Adipose tissue (tissue), 3 donors: Measurements from ENCODE around the gene ABCC2. TPM values are rescaled to one million over a fixed set of nuclear protein-coding genes. Genes with fewer than 3 reads are reported as not detected.

Experiments
- H3K27ac ChIP-seq: one replicate; pipeline ENCODE4 v1.5.1; 2013; ENCODE audit warnings: low read depth, low read length
- WGBS, 3 donors: extraction: QIAGEN DNeasy Blood & Tissue Kit; methylation state at CpG; one replicate each; pipeline ENCODE4 v1.1.7; 2013; 5-methylcytosine and 5-hydroxymethylcytosine counted together
- polyA plus RNA-seq, 3 donors: library from polyadenylated mRNA; stranded (reverse); fragments of 200-250 nt; gene quantifications; one replicate each; pipeline ENCODE4 v1.2.3, GENCODE V29; 2013
- donor health status: healthy with polysubstance abuse.
- donor health status: Bipolar disorder and iron deficiency.
- donor health status: healthy.

Gene ABCC2
- polyA plus RNA-seq, 3 donors: 1.0 to 2.6 (median 2.1) TPM

DNA sequence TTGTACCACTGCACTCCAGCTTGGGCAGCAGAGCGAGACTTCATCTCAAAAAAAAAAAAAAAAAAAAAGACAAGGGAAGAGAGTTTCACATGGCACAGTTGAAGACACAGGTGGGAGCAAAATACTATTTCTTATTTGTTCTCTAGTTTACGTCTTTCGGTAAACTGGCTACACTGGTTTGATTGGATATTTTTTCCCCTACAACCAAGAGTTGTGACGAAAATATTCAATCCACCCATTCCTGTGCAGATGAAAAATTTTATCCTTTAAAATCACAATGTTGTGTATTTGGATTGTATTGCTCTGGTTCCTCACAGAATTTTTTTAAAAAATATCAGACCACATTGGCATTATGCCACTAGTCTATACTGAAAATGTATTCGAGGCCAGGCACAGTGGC lies 14.5 kb upstream of the ABCC2 start:
- H3K27ac ChIP-seq: no peak overlapping the region
- 52 to 72% (median 71%) methylated on average over 4 to 5 of the region's 5 CpGs for WGBS, 3 donors

- H3K27ac ChIP-seq: no peak overlapping the region
- WGBS, 3 donors: 59 to 65% (median 64%) methylated on average over 2 of the region's 2 CpGs
Measured at GRCh38 chr10:99768556-99768955, 13.9 kb upstream of the ABCC2 start.

GRCh38 chr10:99769706-99770105 lies 12.7 kb upstream of the ABCC2 start:
- no peak overlapping the region for H3K27ac ChIP-seq
- WGBS, 3 donors: 80 to 82% (median 82%) methylated on average over 5 of the region's 5 CpGs

DNA sequence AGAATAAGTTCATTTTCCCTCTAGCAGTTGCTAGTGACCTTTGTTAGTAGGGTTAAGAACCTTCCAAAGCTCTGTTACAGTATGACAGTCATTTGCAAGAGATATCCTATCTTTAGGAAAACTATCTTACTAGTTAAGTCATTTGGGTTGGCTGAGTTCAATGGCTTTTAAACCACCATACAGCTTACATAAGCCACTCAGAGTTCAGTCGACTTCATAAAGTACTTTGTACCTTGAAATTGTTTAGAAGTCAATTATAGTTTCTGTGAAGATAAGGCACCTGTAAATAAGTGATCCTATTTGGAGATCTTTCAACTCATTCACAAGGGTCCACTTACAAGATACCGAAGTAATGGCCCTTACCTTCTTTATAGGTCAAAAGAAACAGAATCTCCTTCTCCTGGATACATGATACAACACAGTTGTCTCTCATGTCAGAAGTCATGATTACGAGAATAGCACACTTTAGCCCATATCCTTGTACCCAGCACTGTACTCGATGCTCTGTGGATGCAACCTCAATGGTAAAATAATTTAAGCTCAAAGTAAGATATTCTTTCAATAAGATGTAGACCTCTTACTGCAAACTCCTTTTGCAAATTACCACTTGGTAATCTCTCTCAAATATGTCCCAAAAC lies 11.9 kb upstream of the ABCC2 start:
- WGBS, 3 donors: 70 to 90% (median 83%) methylated on average over 4 of the region's 4 CpGs
- no peak overlapping the region for H3K27ac ChIP-seq

DNA sequence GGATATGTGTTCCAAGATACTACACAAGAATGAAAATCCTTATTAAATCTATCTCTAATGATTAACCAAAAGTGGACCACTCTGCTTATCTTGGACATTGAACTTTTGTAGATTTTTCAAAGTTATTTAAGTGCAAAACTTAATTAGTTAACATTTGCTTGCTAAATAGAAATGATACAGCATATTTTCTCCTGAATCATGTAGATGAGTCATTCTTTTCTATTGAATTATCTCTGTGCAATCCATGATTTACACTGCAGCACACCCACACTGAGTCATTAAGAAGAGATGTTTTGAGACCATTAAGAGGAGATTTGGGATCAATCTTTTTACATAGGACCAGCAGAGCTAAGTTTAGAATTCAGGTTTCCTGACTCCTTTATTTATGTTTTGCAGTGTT lies 6.6 kb upstream of the ABCC2 start:
- H3K27ac ChIP-seq: no peak overlapping the region

- WGBS, 3 donors: 98 to 100% (median 100%) methylated on average over 1 of the region's 1 CpG
- no peak overlapping the region for H3K27ac ChIP-seq
Measured at GRCh38 chr10:99777918-99778714, 4.3 kb upstream of the ABCC2 start.

- 14 to 59% (median 19%) methylated on average over 4 of the region's 4 CpGs for WGBS, 3 donors
- H3K27ac ChIP-seq: no peak overlapping the region
Measured at GRCh38 chr10:99779335-99779734, 3.1 kb upstream of the ABCC2 start.

DNA sequence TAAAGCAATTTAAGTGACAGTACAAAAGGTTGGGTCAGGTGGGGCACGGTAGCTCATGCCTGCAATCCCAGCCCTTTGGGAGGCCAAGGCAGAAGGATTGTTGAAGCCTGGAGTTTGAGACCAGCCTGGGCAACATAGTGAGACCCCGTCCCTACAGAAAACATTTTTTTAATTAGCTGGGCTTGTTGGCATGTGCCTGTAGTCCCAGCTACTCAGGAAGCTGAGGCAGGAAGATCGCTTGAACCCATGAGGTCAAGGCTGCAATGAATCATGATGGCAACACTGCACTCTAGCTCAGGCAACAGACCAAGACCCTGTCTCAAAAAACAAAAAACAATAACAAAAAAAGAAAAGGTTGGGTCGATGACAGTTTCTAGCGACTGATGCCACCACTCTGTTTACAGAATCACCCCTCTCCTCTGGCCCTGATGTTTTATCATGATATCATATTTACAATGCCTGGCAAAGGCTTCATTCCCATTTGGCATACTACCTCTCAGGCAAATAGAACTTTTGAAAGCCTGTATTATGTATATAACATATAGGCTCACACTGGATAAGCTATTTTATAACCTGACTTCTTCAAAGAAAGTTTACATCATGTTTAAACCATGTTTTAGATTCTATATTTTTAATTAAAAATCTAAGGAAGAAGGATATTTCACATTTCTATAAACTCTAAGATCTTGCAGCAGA lies 558 bp upstream of the ABCC2 start:
- WGBS, 3 donors: 77 to 87% (median 82%) methylated on average over 5 of the region's 5 CpGs
- no peak overlapping the region for H3K27ac ChIP-seq

DNA sequence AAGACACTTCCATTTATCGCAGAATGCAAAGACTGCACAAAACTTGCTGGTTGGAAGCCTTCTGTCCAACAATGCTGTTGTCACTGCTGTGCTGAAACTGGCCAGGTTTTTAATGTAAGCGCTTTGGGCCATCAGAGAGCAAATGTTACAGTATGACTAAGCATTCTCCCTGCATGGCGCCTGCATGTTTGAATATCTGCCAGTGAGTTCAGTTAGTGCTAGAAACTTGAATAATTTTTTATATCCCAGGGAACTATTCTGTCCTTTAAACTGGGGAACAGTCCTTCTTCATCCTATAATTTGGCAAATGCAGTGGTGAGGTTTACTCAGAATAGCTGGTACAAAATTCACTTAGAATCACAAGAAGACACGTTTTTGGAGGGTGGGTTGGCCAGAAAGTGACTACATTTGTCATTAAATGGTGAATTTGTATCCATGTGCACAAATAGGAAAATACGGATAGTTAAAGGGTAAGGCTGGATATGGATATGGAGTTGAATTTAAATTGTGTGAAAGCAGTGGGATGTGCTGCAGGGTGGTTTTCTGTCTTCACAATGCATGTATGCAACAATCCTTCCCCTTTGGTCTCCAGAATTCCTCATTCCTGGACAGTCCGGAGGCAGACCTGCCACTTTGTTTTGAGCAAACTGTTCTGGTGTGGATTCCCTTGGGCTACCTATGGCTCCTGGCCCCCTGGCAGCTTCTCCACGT lies 1.7 kb downstream of the ABCC2 start:
- H3K27ac ChIP-seq: no peak overlapping the region
- WGBS, 3 donors: 55 to 75% (median 70%) methylated on average over 7 of the region's 7 CpGs

GRCh38 chr10:99784727-99785441 lies 2.4 kb downstream of the ABCC2 start:
- 74 to 82% (median 82%) methylated on average over 6 of the region's 6 CpGs for WGBS, 3 donors
- no peak overlapping the region for H3K27ac ChIP-seq

DNA sequence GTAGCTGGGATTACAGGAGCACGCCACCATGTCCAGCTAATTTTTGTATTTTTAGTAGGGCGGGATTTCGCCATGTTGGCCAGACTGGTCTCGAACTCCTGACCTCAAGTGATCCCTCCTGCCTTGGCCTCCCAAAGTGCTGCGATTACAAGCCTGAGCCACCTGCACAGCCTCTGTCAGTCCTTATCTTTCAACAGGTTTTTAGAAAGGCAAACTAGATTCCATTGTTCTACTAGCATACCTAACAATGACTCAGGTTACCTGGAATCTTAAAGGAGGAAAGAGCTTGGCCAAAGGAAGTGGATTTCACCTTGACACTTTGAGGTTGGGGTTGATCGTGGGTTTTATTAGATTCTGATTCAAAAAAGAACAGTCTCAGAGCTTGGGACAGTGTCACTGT lies 3.2 kb downstream of the ABCC2 start:
- 93 to 98% (median 94%) methylated on average over 6 of the region's 6 CpGs for WGBS, 3 donors
- H3K27ac ChIP-seq: no peak overlapping the region

- WGBS, 3 donors: 61 to 90% (median 88%) methylated on average over 5 of the region's 5 CpGs
- no peak overlapping the region for H3K27ac ChIP-seq
Measured at GRCh38 chr10:99787311-99787710, 4.9 kb downstream of the ABCC2 start.

GRCh38 chr10:99787782-99788445 lies 5.5 kb downstream of the ABCC2 start:
- 82 to 92% (median 91%) methylated on average over 7 of the region's 7 CpGs for WGBS, 3 donors
- no peak overlapping the region for H3K27ac ChIP-seq

DNA sequence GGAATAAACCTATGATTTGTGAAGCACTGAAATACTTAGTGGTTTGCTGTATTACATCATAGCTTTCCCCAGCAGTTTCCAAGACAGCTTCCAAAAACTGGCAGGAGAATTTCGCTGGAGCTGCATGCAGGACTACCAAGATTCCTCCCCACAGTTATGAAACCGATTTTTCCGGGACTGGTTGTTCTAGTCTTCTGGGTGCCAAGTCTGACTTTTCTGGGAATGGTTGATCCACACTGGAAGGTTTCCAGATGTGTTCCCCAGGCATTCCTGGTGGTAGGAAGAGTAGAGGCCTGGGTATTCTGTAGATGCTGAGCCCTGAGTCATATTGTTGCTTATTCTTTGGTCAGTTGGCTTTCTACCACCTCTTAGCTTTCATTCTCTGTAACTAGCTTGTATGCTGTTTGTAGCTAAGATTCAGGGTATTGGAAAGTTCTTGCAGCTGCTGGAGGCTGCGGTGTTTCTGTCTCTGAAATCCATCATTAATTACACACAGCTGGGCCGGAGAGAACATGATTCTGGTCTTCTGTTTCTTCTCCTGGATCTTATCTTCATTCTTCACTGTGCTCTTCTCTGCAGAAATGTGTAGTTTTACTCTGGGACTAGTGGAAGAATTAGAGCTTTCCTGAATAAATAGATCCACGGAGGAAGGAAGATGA lies 6.3 kb downstream of the ABCC2 start:
- 62 to 82% (median 66%) methylated on average over 6 of the region's 6 CpGs for WGBS, 3 donors
- no peak overlapping the region for H3K27ac ChIP-seq

GRCh38 chr10:99791831-99792230 lies 9.4 kb downstream of the ABCC2 start:
- WGBS, 3 donors: 91 to 99% (median 94%) methylated on average over 3 of the region's 3 CpGs
- no peak overlapping the region for H3K27ac ChIP-seq

- H3K27ac ChIP-seq: no peak overlapping the region
- 97% methylated on average over 4 of the region's 4 CpGs for WGBS, 3 donors
Measured at GRCh38 chr10:99793819-99794218, 11.4 kb downstream of the ABCC2 start.

DNA sequence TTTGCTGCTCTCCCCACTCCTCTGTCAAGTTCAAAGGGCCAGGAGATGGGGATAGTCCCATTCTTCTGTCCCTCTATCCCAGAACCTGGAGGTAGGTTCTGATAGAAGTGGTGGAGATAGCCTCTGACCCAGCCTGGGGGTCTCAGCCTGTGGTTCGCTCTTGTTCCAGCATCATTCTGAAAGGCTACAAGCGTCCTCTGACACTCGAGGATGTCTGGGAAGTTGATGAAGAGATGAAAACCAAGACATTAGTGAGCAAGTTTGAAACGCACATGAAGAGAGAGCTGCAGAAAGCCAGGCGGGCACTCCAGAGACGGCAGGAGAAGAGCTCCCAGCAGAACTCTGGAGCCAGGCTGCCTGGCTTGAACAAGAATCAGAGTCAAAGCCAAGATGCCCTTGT lies 14.5 kb downstream of the ABCC2 start:
- no peak overlapping the region for H3K27ac ChIP-seq
- 89 to 92% (median 91%) methylated on average over 6 of the region's 6 CpGs for WGBS, 3 donors
